Measurements from ENCODE around the gene SORCS2. TPM values are rescaled to one million over a fixed set of nuclear protein-coding genes. Genes with fewer than 3 reads are reported as not detected.

Gene SORCS2
- polyA plus RNA-seq, 3 donors, result 0.46 to 0.55 TPM; not detected in 1

GRCh38 chr4:7450775-7451433 is 258.6 kb downstream of the SORCS2 start:
- H3K9me3 Mint-ChIP-seq, result peaks cover 0 to 6% (median 2%) of the 10 kb centered on the region in 7 donors
- intact Hi-C loops (cut with micrococcal nuclease), result no loop called here
- no peaks in the 10 kb centered on the region for H3K4me1 Mint-ChIP-seq
- Histone ChIP-seq H3K4me1 (ENCODE audit: control insufficient read depth in 1 of 2, insufficient read depth in 2 of 2, low read length in 2 of 2) (no peaks in the 10 kb centered on the region), H3K9ac (ENCODE audit: insufficient read depth, low read length, poor library complexity, severe bottlenecking) (no peak overlapping the region), H3K4me2 (replicated peaks; ENCODE audit: extremely low read depth, low read length, poor library complexity, severe bottlenecking) (no peak overlapping the region), H3K27ac (ENCODE audit: low read depth in 1 of 2, low read length in 2 of 2) (no peak overlapping the region), H3K27me3 (ENCODE audit: control insufficient read depth in 2 of 2, insufficient read depth in 2 of 2, low read length in 2 of 2) (no peaks in the 10 kb centered on the region), H3K36me3 (replicated peaks in 1 of 2; ENCODE audit: control insufficient read depth in 1 of 2, insufficient read depth in 2 of 2, low read length in 2 of 2) (no peaks in the 10 kb centered on the region), H3K79me2 (ENCODE audit: insufficient read depth, low read length) (no peaks in the 10 kb centered on the region), H2AFZ (ENCODE audit: insufficient read depth, low read depth, low read length, poor library complexity, severe bottlenecking) (no peak overlapping the region), H3K9me3 (replicated peaks in 1 of 2; ENCODE audit: control insufficient read depth in 1 of 2, insufficient read depth in 1 of 2, low read length in 2 of 2) (peaks cover 0 to 4% of the 10 kb centered on the region in 2 donors), H3K4me3 (replicated peaks in 1 of 3; ENCODE audit: low read depth in 2 of 3, low read length in 3 of 3) (no peak overlapping the region), H4K20me1 (ENCODE audit: insufficient read depth, low read length) (no peaks in the 10 kb centered on the region)
- WGBS (ENCODE audit: insufficient coverage), result 80% methylated on average over 4 of the region's 5 CpGs
- no peak for TF ChIP-seq CTCF (IDR thresholded peaks at IDR 0.05)
- DNase-seq, result no peak
- H3K27ac Mint-ChIP-seq, result no peak overlapping the region
- no peak overlapping the region for H3K4me3 Mint-ChIP-seq
- H3K27me3 Mint-ChIP-seq (ENCODE audit: low read depth in 3 of 3), result peaks cover 0 to 5% (median 2%) of the 10 kb centered on the region in 3 donors
- H3K36me3 Mint-ChIP-seq, result no peaks in the 10 kb centered on the region

GRCh38 chr4:7451434-7451789 is 259.1 kb downstream of the SORCS2 start:
- WGBS (ENCODE audit: insufficient coverage), result no CpG with 5 or more reads among the region's 2 CpGs
- no peak overlapping the region for H3K4me3 Mint-ChIP-seq

More at GRCh38 chr4:7451434-7451789, 259.1 kb downstream of the SORCS2 start:
- Histone ChIP-seq H3K79me2 (ENCODE audit: insufficient read depth, low read length) (no peaks in the 10 kb centered on the region), H3K4me1 (ENCODE audit: control insufficient read depth in 1 of 2, insufficient read depth in 2 of 2, low read length in 2 of 2) (no peaks in the 10 kb centered on the region), H3K9ac (ENCODE audit: insufficient read depth, low read length, poor library complexity, severe bottlenecking) (no peak overlapping the region), H3K27me3 (ENCODE audit: control insufficient read depth in 2 of 2, insufficient read depth in 2 of 2, low read length in 2 of 2) (no peaks in the 10 kb centered on the region), H2AFZ (ENCODE audit: insufficient read depth, low read depth, low read length, poor library complexity, severe bottlenecking) (no peak overlapping the region), H3K9me3 (replicated peaks in 1 of 2; ENCODE audit: control insufficient read depth in 1 of 2, insufficient read depth in 1 of 2, low read length in 2 of 2) (peaks cover 0 to 4% of the 10 kb centered on the region in 2 donors), H3K27ac (ENCODE audit: low read depth in 1 of 2, low read length in 2 of 2) (no peak overlapping the region), H3K36me3 (replicated peaks in 1 of 2; ENCODE audit: control insufficient read depth in 1 of 2, insufficient read depth in 2 of 2, low read length in 2 of 2) (no peaks in the 10 kb centered on the region), H4K20me1 (ENCODE audit: insufficient read depth, low read length) (no peaks in the 10 kb centered on the region), H3K4me2 (replicated peaks; ENCODE audit: extremely low read depth, low read length, poor library complexity, severe bottlenecking) (no peak overlapping the region), H3K4me3 (replicated peaks in 1 of 3; ENCODE audit: low read depth in 2 of 3, low read length in 3 of 3) (no peak overlapping the region)
- DNase-seq, result no peak
- H3K27ac Mint-ChIP-seq, result no peak overlapping the region
- intact Hi-C loops (cut with micrococcal nuclease), result no loop called here
- H3K4me1 Mint-ChIP-seq, result no peaks in the 10 kb centered on the region
- H3K36me3 Mint-ChIP-seq, result no peaks in the 10 kb centered on the region
- peaks cover 0 to 4% (median 2%) of the 10 kb centered on the region in 3 donors for H3K27me3 Mint-ChIP-seq (ENCODE audit: low read depth in 3 of 3)
- peaks cover 0 to 6% (median 2%) of the 10 kb centered on the region in 7 donors for H3K9me3 Mint-ChIP-seq
- no peak for TF ChIP-seq CTCF (IDR thresholded peaks at IDR 0.05)

Measured in CD14-positive monocyte (primary cell).